ENCODE data around the gene ZBTB9.
"Not testable (repeated sequence)": the region's sequence is repeated elsewhere in the genome, so short reads cannot be mapped to it uniquely, and the experiment has no call there.

Gene ZBTB9

DNA sequence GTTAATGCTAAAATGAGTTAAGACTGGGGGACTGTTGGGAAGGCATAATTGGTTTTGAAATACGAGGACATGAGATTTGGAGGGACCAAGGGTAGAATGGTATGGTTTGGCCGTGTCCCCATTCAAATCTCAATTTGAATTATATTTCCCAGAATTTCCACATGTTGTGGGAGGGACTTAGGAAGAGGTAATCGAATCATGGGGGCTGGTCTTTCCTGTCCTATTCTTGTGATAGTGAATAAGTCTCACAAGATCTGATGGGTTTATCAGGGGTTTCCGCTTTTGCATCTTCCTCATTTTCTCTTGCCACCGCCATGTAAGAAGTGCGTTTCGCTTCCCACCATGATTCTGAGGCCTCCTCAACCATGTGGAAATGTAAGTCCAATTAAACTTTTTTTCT, 12.7 kb downstream of the ZBTB9 start:
- DNase-seq (ENCODE audit: low read depth in 2 of 2): no peak

DNA sequence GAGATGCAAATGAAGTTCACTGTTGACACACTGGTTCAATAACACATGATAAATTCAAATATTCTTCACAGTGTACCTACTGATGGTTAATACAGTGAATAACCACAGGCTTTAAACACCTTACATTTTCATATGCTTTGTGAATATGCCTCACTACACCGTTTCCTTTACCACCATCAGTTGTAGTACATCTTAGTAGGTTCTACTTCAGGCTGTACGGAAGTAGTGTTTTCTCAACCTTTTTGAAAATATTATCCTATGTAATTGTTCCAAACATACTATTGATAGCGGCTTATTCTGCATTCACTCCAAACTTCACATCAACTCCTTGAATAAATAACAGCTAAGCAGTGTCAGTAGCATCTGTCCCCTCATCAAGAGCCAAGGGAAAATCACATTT, 15.3 kb downstream of the ZBTB9 start:
- no peak for DNase-seq (ENCODE audit: low read depth in 2 of 2)

DNA sequence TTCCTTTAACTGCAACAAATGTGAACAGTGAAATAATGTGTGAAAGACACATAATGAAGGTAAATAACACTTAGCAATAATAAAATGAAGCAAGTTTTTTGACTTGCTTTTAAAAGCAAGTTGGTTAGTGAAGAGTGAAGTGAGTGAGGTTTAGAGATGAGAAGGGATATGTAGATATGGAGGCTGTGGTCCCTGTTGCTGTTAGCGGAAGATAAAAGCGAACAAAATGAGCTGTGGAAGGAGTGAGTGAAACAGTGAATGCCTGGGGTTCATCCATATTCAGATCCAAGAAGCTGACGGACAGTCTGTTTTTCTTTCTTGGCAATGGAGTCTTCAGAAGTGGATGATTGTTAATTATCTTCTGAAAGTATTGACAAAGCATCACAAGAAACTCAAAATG, 23.5 kb downstream of the ZBTB9 start:
- no peak for DNase-seq (ENCODE audit: low read depth in 2 of 2)

DNA sequence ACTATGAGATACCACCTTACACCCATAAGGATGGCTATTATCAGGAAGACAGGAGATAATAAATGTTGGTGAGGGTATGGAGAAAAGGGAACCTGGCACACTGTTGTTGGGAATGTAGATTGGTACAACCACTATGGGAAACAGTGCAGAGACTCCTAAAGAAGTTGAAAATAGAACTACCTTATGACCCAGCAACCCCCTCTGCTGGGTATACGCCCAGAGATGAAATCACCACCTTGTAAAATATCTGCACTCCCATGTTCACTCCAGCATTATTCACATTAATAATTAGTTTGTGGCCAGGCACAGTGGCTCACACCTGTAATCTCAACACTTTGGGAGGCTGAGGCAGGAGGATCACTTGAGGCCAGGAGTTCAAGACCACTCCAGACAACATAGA, 26.8 kb downstream of the ZBTB9 start:
- no peak for DNase-seq (ENCODE audit: low read depth in 2 of 2)

DNA sequence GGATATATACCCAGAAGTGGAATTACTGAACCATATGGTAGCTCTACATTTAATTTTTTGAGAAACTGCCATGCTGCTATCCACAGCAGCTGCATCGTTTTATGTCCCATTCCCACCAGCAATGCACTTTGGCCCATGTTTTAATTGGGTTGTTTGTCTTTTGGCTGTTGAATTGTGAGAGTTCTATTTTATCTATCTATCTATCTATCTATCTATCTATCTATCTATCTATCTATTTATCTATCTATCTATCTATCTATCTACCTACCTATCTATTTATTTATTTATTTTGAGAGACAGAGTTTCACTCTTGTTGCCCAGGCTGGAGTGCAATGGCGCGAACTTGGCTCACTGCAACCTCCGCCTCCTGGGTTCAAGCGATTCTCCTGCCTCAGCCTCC, 28.2 kb downstream of the ZBTB9 start:
- not testable (repeated sequence) for DNase-seq (ENCODE audit: low read depth in 2 of 2)

DNA sequence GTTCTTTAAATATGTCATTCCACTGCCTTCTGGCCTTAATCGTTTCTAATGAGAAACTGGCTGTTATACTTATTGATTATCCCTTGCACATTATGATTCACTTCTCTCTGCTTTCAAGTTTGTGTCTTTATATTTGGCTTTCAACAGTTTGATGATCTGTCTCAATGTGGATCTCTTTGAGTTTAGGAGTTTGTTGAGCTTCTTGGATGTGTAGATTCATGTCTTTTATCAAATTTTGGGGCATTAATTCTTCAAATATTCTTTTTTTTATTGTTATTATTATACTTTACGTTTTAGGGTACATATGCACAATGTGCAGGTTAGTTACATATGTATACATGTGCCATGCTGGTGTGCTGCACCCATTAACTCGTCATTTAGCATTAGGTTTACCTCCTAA, 29.3 kb downstream of the ZBTB9 start:
- no peak for DNase-seq (ENCODE audit: low read depth in 2 of 2)

DNA sequence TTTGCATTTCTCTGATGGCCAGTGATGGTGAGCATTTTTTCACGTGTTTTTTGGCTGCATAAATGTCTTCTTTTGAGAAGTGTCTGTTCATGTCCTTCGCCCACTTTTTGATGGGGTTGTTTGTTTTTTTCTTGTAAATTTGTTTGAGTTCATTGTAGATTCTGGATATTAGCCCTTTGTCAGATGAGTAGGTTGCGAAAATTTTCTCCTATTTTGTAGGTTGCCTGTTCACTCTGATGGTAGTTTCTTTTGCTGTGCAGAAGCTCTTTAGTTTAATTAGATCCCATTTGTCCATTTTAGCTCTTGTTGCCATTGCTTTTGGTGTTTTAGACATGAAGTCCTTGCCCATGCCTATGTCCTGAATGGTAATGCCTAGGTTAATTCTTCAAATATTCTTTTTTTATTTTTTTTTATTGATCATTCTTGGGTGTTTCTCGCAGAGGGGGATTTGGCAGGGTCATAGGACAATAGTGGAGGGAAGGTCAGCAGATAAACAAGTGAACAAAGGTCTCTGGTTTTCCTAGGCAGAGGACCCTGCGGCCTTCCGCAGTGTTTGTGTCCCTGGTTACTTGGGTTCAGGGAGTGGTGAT, 30.4 kb downstream of the ZBTB9 start:
- not testable (repeated sequence) for DNase-seq (ENCODE audit: low read depth in 2 of 2)

DNA sequence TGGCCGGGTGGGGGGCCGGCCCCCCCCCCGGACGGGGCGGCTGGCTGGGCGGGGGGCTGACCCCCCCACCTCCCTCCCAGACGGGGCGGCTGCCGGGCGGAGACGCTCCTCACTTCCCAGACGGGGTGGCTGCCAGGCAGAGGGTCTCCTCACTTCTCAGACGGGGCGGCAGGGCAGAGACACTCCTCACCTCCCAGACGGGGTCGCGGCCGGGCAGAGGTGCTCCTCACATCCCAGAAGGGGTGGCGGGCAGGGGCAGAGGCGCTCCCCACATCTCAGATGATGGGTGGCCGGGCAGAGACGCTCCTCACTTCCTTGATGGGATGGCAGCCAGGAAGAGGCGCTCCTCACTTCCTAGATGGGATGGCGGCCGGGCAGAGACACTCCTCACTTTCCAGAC, 31.3 kb downstream of the ZBTB9 start:
- DNase-seq (ENCODE audit: low read depth in 2 of 2): not testable (repeated sequence)

DNA sequence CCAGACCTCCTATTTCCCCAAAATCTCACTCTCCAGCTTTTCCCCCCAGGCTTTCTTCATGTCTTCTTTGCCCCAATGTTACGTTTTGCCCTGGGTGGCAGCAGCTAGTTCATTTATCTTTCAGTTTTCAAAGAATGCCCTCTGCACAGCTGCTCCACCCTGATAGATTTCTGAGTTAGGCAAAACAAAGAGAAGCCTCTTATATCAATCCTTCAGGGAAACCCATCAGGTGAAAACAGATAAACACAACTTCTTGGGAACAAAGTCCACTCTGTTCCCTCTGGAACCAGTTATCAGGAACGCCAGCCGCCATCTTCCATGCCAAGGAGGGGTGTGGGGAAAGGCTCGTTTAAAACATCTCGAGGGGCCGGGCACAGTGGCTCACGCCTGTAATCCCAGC, 34.0 kb downstream of the ZBTB9 start:
- DNase-seq (ENCODE audit: low read depth in 2 of 2): no peak

DNA sequence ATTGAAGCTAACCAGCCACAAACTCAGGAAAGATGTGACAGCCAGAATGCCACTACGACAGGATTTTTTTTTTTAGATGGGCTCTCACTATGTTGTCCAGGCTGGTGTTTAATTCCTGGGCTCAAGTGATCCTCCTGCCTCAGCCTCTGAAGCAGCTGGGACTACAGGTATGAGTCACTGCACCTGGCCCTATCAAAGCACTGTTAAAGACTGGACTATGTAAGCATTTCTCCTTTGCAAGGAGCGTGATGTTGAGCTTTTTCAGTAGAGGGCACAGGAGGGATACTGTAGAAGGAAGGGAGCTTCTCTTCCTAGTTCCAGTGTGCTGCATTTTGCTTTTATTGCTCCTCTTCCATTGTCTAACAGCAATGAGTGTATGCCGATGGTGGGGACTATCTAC, 35.8 kb downstream of the ZBTB9 start:
- no peak for DNase-seq (ENCODE audit: low read depth in 2 of 2)

DNA sequence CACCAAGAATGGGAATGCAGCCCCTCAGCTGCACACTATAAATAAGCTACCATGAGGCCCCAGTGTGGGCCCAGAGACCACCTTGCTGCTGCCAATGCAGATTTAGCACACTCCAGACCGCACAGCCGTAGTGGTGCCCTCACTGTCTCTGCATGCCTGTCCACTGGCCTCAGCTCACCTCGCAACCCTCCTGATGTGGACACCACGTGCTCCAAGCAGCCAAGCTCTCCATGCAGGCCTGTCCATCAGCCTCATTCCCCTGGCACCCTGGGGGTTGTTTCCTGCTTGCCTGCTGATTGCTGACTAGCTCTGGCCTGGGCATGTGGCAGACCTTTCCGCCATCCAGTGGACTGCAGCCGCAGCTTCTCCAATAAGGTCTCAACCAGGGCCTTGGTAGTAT, 36.2 kb downstream of the ZBTB9 start:
- DNase-seq (ENCODE audit: low read depth in 2 of 2): no peak

DNA sequence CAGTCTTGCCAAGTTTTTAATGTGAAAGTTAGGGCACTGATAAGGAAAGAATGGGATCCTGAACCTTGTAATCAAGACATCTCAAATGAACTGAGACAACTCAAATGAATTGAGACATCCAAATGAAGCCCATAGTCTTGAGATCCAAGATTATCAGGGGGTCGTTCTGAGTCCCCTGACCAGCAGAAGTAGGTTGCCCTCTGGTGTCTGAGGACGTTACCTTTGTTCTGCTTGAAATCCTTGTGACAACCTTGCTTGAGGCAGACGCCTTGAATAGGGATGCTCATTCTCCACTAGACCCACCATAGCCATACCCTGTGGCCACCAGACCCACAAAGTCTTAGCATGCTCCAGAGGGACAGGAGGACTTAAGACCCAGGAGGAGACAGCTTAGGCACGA, 37.7 kb downstream of the ZBTB9 start:
- no peak for DNase-seq (ENCODE audit: low read depth in 2 of 2)

DNA sequence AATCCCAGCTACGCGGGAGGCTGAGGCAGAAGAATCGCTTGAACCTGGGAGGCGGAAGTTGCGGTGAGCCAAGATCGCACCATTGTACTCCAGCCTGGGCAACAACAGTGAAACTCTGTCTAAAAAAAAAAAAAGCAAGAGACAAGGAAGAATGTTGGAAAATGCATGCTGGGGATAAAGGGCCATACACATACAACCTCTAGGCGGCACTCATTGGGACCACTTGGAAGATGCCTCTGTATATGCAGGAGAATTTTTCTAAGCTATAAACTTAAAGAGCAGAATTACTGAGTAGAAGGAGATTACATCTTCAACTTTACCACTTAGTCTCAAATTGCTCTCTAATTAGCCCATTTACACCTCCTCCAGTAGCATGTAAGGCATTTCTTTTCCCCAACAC, 42.8 kb downstream of the ZBTB9 start:
- DNase-seq (ENCODE audit: low read depth in 2 of 2): no peak

DNA sequence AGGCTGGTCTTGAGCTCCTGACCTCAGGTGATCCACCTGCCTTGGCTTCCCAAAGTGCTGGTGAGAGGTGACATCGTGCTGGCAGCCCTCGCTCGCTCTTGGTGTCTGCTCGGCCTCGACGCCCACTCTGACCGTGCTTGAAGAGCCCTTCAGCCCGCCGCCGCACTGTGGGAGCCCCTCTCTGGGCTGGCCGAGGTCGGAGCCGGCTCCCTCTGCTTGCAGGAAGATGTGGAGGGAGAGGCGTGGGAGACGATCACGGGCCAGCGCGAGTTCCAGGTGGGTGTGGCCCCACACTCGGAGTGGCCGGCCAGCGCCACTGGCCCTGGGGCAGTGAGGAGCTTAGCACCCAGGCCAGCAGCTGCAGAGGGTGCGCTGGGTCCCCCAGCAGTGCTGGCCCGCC, 48.1 kb downstream of the ZBTB9 start:
- DNase-seq (ENCODE audit: low read depth in 2 of 2): no peak

DNA sequence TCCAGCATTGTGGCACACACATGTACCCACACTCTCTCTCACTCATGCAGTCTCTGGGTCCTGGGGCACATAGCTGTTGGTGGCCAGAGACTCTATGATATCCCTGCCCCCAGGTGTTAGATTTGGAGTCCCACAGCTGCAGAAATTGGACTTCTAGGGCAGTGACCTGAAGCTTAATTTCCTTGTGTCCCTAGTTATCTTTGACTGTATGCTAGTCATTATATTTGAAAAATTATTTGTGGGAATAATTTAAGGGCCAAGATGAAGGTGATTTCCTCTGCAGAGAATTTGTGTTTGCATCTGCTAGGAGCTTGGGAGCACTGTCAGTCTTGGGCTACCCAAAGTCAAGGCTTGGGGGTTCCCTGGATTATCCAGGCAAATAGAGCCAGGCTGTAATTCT, 50.1 kb downstream of the ZBTB9 start:
- no peak for DNase-seq (ENCODE audit: low read depth in 2 of 2)

DNA sequence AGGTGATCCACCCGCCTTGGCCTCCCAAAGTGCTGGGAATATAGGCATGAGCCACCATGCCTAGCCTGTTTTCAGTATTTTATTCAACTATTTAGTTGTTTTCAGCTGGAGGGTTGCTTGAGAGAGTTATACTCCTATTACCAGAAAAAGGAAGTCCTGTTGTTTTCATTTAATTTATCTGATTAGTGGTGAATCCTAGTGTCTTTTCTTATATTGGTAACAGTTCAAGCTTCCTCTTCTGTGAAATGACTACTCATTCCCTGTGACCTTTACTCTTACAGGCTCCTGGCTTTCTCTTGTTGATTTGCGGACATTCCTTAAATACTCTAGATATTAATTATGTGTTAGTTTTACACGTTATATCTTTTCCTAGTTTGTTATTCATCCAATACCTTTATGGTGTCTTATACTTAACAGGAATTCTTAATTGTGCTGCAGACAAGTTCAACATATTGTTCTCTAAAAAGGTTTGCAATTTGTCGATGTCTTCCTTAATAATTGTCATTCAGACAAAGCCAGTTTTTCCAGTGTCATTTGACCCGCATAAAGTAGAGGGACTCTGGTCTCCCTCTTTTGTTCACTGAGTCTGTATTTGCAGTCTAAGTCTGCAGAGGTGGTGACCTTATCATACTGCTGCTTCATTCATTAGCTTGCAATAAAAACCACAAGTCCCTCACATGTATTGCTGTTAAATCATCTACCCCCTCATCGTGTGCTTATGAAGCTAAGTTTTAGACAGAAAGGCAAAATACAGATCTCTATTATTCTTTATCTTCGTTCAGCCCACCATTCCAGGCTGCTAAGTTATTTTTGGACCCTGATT, 51.4 kb downstream of the ZBTB9 start:
- no peak for DNase-seq (ENCODE audit: low read depth in 2 of 2)

Measured in stimulated activated CD8-positive, alpha-beta memory T cell treated with anti-CD3 and anti-CD28 coated beads, Interleukin-7, amount 100 ng/mL, for 4 hours (primary cell).